Activated CD8-positive, alpha-beta memory T cell treated with anti-CD3 and anti-CD28 coated beads, Interleukin-2, amount 10 ng/mL, durations not matched to agents 7 days and 5 days (primary cell): ENCODE results near the gene RABGAP1L. TPM values are rescaled to one million over a fixed set of nuclear protein-coding genes. Genes with fewer than 3 reads are reported as not detected.

ENCODE experiments used
- ATAC-seq: fragments of 150-1000 bp; cut with Tn5 transposase; one replicate; pipeline ENCODE4 v1.10.0; 2021; ENCODE audit warnings: moderate library complexity
- CTCF ChIA-PET: fragments of 350-600 bp; sonication (Branson Sonifier 250); formaldehyde crosslinking; loops from one replicate; lab custom pipeline; 2021; ENCODE audit warnings: antibody characterized with exemption; lab: Charles Lee
- DNase-seq: peaks from one replicate; pipeline ENCODE4 v3.0.0-alpha.2; 2020
- H3K27ac Mint-ChIP-seq: one replicate; pipeline ENCODE4 v1.8.0; 2021; ENCODE audit warnings: mild to moderate bottlenecking, mixed read lengths
- H3K27me3 Mint-ChIP-seq: one replicate; pipeline ENCODE4 v1.8.0; 2021; ENCODE audit warnings: mixed read lengths
- H3K36me3 Mint-ChIP-seq: one replicate; pipeline ENCODE4 v1.8.0; 2021; ENCODE audit warnings: mild to moderate bottlenecking, mixed read lengths
- H3K4me1 Mint-ChIP-seq: one replicate; pipeline ENCODE4 v1.8.0; 2021; ENCODE audit warnings: mixed read lengths
- H3K4me3 Mint-ChIP-seq: one replicate; pipeline ENCODE4 v1.8.0; 2021; ENCODE audit warnings: mild to moderate bottlenecking, moderate library complexity, mixed read lengths
- H3K9me3 Mint-ChIP-seq: one replicate; pipeline ENCODE4 v1.8.0; 2022; ENCODE audit warnings: low read depth, mixed read lengths
- total RNA-seq, 2 experiments: library from RNA; stranded (reverse); gene quantifications; one replicate each; pipeline ENCODE4 v1.2.3, GENCODE V29; 2021

The RABGAP1L gene
- total RNA-seq, 2 experiments from 2014 or later = 60.5 to 83.5 TPM

DNA sequence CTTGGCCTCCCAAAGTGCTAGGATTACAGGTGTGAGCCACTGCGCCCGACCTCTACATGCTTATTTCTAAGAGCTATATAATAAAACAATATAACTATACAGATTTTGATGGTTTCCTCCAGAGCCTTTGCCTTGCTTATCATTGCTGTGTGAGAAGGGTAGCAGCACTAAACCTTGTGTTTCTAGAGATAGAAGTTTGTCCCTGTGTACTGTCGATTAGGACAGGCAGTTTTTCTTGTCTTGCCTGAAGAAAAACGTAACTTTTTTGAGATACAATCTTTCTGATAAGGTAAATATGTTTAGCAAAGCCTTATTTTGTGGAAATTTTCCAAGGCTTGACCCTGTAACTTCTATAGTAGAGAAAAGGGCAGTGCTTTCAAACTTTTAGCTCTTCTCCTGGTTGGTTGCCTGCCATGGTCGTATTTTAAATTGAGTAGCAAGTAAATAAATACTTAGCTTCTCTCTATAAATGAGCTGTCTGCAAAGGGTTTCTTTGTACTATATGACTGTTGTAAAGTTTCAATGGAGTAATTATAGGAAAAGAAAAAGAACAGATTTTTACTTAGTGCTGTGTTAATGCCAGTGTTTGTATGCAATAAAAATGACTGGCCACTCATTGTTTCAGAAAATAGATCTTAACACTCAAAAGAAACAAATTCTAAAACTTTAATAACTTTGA lies 754.0 kb downstream of the RABGAP1L start:
- CTCF ChIA-PET = interaction anchor here (1.5 kb wide), 1 partner anchor 70 kb away, joined by 3 read pairs; no protein-coding TSS in a partner anchor
- no peak overlapping the region for H3K27ac Mint-ChIP-seq
- H3K4me1 Mint-ChIP-seq = peaks cover 44% of the 10 kb centered on the region
- no peaks in the 10 kb centered on the region for H3K27me3 Mint-ChIP-seq
- H3K4me3 Mint-ChIP-seq = no peak overlapping the region
- peaks cover 9% of the 10 kb centered on the region for H3K36me3 Mint-ChIP-seq
- H3K9me3 Mint-ChIP-seq = no peaks in the 10 kb centered on the region
- ATAC-seq = no peak
- DNase-seq = no peak

DNA sequence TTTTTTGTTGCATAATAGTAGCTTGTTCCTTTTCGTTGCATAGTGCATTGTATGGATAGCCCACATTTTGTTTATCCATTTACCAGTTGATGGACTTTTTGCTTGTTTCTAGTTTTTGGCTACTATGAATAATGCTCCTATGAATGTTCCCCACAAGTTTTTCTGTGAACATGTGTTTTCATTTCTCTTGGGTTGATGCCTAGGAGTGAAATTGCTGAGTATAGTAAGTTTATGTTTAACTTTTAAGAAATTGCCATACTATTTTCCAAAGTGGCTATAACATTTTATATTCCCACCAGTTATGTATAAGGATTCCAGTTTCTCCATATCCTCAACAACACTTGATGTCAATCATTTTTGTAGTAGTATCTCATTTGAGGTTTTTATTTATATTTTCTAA lies 755.7 kb downstream of the RABGAP1L start:
- no peak overlapping the region for H3K4me3 Mint-ChIP-seq
- peaks cover 12% of the 10 kb centered on the region for H3K36me3 Mint-ChIP-seq
- no peak for ATAC-seq
- H3K27ac Mint-ChIP-seq = no peak overlapping the region
- no peaks in the 10 kb centered on the region for H3K27me3 Mint-ChIP-seq
- H3K4me1 Mint-ChIP-seq = peaks cover 35% of the 10 kb centered on the region
- H3K9me3 Mint-ChIP-seq = peaks cover 1% of the 10 kb centered on the region
- CTCF ChIA-PET = interaction anchor here (0.9 to 1.5 kb wide), 2 partner anchors 68 to 84 kb away, joined by 3 to 4 read pairs; no protein-coding TSS in a partner anchor
- no peak for DNase-seq

DNA sequence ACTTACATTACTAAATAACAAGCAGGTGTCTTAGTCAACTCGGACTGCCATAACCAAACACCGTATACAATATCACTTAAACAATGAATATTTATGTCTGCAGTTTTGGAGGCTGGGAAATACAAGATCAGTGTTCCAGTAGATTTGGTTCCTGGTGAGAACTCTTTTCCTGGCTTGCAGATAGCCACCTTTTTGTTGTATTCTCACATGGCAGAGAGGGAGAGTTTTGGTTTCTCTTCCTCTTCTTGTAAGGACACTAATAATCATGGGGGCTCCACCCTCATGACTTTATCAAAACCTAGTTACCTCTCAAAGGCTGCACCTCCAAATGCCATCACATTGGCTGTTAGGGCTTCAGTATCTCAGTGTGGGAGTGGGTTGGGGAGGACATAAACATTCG lies 757.5 kb downstream of the RABGAP1L start:
- H3K4me1 Mint-ChIP-seq = peaks cover 23% of the 10 kb centered on the region
- ATAC-seq (peak; percentile 46), DNase-seq (no peak)
- H3K9me3 Mint-ChIP-seq = peaks cover 3% of the 10 kb centered on the region
- H3K36me3 Mint-ChIP-seq = peaks cover 16% of the 10 kb centered on the region
- CTCF ChIA-PET = interaction anchor here (0.8 kb wide), 1 partner anchor 15 kb away, joined by 4 read pairs; no protein-coding TSS in a partner anchor
- peak overlapping the region; percentile 67 for H3K27ac Mint-ChIP-seq
- H3K27me3 Mint-ChIP-seq = no peaks in the 10 kb centered on the region
- H3K4me3 Mint-ChIP-seq = peak overlapping the region; percentile 23

DNA sequence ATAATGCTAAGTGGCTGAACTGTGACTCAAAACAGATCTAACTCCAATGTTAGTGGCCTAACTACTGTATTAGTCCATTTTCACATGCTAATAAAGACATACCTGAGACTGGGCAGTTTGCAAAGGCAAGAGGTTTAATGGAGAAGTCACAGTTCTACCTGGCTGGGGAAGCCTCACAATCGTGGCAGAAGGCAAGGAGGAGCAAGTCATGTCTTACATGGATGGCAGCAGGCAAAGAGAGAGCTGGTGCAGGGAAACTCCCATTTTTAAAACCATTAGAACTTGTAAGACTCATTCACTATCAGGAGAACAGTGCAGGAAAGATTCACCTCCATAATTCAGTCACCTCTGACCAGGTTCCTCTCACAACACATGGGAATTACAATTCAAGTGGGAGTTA lies 760.8 kb downstream of the RABGAP1L start:
- peaks cover 19% of the 10 kb centered on the region for H3K36me3 Mint-ChIP-seq
- no peak overlapping the region for H3K27ac Mint-ChIP-seq
- no peaks in the 10 kb centered on the region for H3K27me3 Mint-ChIP-seq
- CTCF ChIA-PET = no interaction called here
- DNase-seq (no peak), ATAC-seq (no peak)
- H3K4me1 Mint-ChIP-seq = peaks cover 9% of the 10 kb centered on the region
- no peak overlapping the region for H3K4me3 Mint-ChIP-seq
- peaks cover 6% of the 10 kb centered on the region for H3K9me3 Mint-ChIP-seq

DNA sequence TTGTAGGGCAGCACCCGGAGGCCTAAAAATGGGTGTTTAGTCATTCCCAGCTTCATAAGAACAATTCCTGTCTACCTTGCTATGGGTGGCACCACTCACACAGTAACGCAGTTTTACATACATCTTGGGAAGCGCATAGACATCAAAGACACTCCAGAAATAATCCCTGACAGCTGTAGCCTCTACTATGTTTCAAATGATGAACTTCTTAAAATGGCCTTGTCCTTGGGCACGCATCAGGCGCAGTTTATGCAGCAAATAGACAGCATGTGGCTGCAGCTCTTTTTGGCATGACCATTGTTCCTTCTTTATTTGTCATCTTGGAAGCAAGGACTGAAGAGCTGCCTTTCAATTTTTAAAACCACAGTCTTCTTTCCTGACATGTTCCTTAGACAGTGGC lies 762.8 kb downstream of the RABGAP1L start:
- H3K4me3 Mint-ChIP-seq = no peak overlapping the region
- CTCF ChIA-PET = interaction anchor here (1.3 to 1.4 kb wide), 2 partner anchors 14 to 18 kb away, joined by 3 to 4 read pairs; no protein-coding TSS in a partner anchor
- no peaks in the 10 kb centered on the region for H3K27me3 Mint-ChIP-seq
- DNase-seq (no peak), ATAC-seq (no peak)
- peaks cover under 1% of the 10 kb centered on the region for H3K4me1 Mint-ChIP-seq
- peaks cover 20% of the 10 kb centered on the region for H3K36me3 Mint-ChIP-seq
- H3K9me3 Mint-ChIP-seq = peaks cover 10% of the 10 kb centered on the region
- no peak overlapping the region for H3K27ac Mint-ChIP-seq

DNA sequence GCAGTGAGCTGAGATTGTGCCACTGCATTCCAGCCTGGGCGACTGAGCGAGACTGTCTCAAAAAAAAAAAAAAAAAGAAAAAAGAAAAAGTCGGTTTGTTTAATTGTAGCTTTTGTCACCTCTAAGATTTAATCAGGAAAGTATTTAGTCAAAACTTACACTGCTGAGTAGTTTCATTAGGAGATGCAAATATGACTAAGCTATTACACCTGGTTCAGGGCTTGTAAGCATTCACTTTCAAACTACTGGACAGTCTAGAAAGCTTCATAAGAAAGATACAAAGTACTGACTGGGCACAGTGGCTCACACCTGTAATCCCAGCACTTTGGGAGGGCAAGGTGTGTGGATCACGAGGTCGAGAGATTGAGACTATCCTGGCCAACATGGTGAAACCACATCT lies 764.5 kb downstream of the RABGAP1L start:
- Mint-ChIP-seq H3K4me3 (no peak overlapping the region), H3K27ac (no peak overlapping the region), H3K9me3 (peaks cover 10% of the 10 kb centered on the region), H3K27me3 (no peaks in the 10 kb centered on the region), H3K36me3 (peaks cover 19% of the 10 kb centered on the region), H3K4me1 (no peaks in the 10 kb centered on the region)
- DNase-seq (no peak), ATAC-seq (no peak)
- CTCF ChIA-PET = no interaction called here

DNA sequence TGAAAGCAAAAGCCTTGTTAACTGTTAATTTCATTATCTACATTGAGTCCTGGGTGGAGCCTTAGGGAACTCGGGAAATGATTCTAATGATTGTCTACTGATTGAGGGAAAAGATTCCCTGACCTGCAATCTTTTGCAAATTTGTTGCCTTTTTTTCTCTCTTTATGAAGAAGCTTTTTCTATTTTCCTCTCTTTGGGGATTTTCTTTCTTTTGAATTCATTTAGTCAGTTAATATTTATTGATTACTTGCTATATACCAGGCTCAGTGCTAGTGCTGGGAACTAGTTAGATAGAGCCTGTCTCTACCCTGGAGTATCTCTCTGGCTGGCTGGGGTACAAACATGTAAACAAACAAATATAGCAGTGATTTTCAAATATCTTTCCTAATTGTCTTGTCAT lies 769.2 kb downstream of the RABGAP1L start:
- no peak overlapping the region for H3K27ac Mint-ChIP-seq
- CTCF ChIA-PET = no interaction called here
- H3K4me3 Mint-ChIP-seq = no peak overlapping the region
- no peak for DNase-seq
- H3K36me3 Mint-ChIP-seq = peaks cover 7% of the 10 kb centered on the region
- no peak for ATAC-seq
- no peaks in the 10 kb centered on the region for H3K4me1 Mint-ChIP-seq
- H3K27me3 Mint-ChIP-seq = no peaks in the 10 kb centered on the region
- peaks cover 6% of the 10 kb centered on the region for H3K9me3 Mint-ChIP-seq

DNA sequence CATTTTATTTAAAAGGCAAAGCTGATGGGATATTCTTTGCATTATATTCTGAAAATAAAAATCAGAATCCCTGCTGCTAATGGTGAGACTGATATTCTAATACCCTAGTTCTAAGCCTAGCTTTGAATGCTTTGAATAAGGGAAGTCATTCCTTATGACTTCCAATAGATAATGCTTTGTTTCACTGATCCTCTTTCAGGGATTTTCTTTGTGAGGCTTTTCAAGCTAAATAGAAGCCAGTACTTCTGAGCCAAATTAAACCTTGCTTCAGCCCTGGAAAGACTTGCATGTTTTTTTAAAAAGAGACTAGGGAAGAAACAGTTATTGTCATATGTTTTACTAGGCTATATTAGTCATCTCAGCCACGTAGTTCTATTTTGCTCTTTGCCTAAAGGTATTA lies 771.9 kb downstream of the RABGAP1L start:
- H3K27ac Mint-ChIP-seq = no peak overlapping the region
- H3K4me1 Mint-ChIP-seq = no peaks in the 10 kb centered on the region
- H3K4me3 Mint-ChIP-seq = no peak overlapping the region
- H3K27me3 Mint-ChIP-seq = no peaks in the 10 kb centered on the region
- DNase-seq (no peak), ATAC-seq (no peak)
- H3K36me3 Mint-ChIP-seq = no peaks in the 10 kb centered on the region
- CTCF ChIA-PET = interaction anchor here (1.2 to 2.0 kb wide), 3 partner anchors 12 to 14 kb away, joined by 4 to 5 read pairs (median 5); no protein-coding TSS in a partner anchor
- no peaks in the 10 kb centered on the region for H3K9me3 Mint-ChIP-seq

DNA sequence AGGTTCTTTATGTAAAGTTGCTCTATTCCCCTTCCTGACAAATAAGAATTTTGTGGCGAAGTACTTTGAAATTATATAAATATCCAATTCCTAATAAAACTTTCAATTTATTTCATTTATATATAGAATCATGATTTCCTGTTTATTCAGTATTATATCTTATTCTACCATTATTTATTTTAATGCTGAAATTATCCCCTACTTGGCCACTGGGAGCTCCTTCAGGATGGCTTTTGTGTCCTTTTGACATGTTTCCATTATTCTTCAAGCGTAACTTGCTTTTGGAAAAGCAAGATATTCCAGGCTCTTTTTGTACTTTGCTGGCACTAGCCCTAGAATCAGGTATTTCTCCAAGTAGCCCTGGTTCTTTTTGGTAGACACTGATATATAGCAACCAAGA lies 773.3 kb downstream of the RABGAP1L start:
- Mint-ChIP-seq H3K36me3 (no peaks in the 10 kb centered on the region), H3K27me3 (no peaks in the 10 kb centered on the region), H3K4me1 (no peaks in the 10 kb centered on the region), H3K4me3 (no peak overlapping the region), H3K27ac (no peak overlapping the region), H3K9me3 (no peaks in the 10 kb centered on the region)
- CTCF ChIA-PET = interaction anchor here (2.0 kb wide), 1 partner anchor 14 kb away, joined by 5 read pairs; no protein-coding TSS in a partner anchor
- DNase-seq = no peak
- ATAC-seq = no peak

DNA sequence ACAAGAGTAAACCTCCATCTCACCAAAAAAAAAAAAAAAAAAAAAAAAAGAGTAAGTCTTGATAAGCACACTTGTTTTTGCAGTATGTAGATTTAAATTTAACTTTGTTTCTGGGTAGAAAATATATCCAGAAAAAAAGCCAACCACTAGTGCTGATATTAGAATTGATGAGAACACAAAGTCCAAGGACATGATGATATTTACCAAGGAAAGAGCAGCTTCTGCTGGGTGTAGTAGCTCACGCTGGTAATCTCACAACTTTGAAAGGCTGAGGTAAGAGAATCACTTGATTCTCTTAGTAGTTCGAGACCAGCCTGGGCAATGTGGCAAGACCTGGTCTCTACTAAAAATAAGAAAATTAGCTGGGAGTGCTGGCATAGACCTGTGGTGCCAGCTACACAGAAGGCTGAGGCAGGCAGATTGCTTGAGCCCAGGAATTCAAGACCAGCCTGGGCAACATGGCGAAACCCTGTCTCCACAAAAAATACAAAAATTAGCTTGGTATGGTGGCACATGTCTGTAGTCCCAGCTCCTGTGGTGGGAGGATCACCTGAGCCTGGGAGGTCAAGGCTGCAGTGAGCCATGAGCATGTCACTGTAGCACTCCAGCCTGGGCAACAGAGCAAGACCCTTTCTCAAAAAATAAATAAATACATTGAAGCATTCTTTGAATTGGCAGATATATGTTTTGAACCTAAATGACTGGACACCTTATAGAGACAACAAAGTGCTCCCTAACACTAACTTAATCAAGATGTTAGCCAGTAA lies 776.8 kb downstream of the RABGAP1L start:
- no peaks in the 10 kb centered on the region for H3K36me3 Mint-ChIP-seq
- CTCF ChIA-PET = interaction anchor here (0.7 to 0.9 kb wide), 2 partner anchors 14 to 37 kb away, joined by 3 to 4 read pairs; no protein-coding TSS in a partner anchor
- no peaks in the 10 kb centered on the region for H3K9me3 Mint-ChIP-seq
- no peak overlapping the region for H3K27ac Mint-ChIP-seq
- ATAC-seq = no peak
- DNase-seq = no peak
- no peaks in the 10 kb centered on the region for H3K27me3 Mint-ChIP-seq
- H3K4me1 Mint-ChIP-seq = peaks cover 7% of the 10 kb centered on the region
- no peak overlapping the region for H3K4me3 Mint-ChIP-seq

GRCh38 chr1:174938281-174939007 lies 779.1 kb downstream of the RABGAP1L start:
- Mint-ChIP-seq H3K4me3 (no peak overlapping the region), H3K27ac (no peak overlapping the region), H3K9me3 (no peaks in the 10 kb centered on the region), H3K36me3 (no peaks in the 10 kb centered on the region), H3K4me1 (peaks cover 7% of the 10 kb centered on the region), H3K27me3 (no peaks in the 10 kb centered on the region)
- ATAC-seq (peak; percentile 27), DNase-seq (no peak)
- CTCF ChIA-PET = interaction anchor here (0.6 to 0.8 kb wide), 2 partner anchors 26 to 46 kb away, joined by 3 read pairs; no protein-coding TSS in a partner anchor

GRCh38 chr1:174939775-174940545 lies 780.6 kb downstream of the RABGAP1L start:
- Mint-ChIP-seq H3K36me3 (no peaks in the 10 kb centered on the region), H3K27me3 (no peaks in the 10 kb centered on the region), H3K27ac (no peak overlapping the region), H3K4me1 (peaks cover 7% of the 10 kb centered on the region), H3K4me3 (no peak overlapping the region), H3K9me3 (no peaks in the 10 kb centered on the region)
- DNase-seq = no peak
- no peak for ATAC-seq
- CTCF ChIA-PET = interaction anchor here (1.6 kb wide), 1 partner anchor 17 kb away, joined by 4 read pairs; no protein-coding TSS in a partner anchor
